Tibial artery (tissue), 4 donors: ENCODE results near the gene GNPTAB.

Experiments used
- DNase-seq, 2 donors: peaks; one replicate each; pipeline ENCODE4 v3.0.0-alpha.2; 2019
- H3K27ac ChIP-seq, 2 donors: fragments of 200-600 bp; sonication (generic) in 1 of 2; 1 replicate in 1 of 2; 2 replicates in 1 of 2; pipeline ENCODE4 v1.5.1; 2018 to 2019; ENCODE audit warnings: mild to moderate bottlenecking in 1 of 2
- H3K27me3 ChIP-seq, 2 donors: fragments of 200-600 bp; sonication (generic) in 1 of 2; one replicate each; pipeline versions ENCODE4 v1.5.1 to v1.6.0; 2016 to 2019
- H3K36me3 ChIP-seq, 3 donors: fragments of 200-600 bp; sonication (generic) in 2 of 3; one replicate each; pipeline ENCODE4 v1.5.1; 2016 to 2019; ENCODE audit warnings: mild to moderate bottlenecking in 2 of 3
- H3K4me1 ChIP-seq, 4 donors: fragments of 200-600 bp; sonication (generic) in 2 of 4; 1 replicate in 3 of 4; 2 replicates in 1 of 4; pipeline ENCODE4 v1.5.1; 2016 to 2019
- H3K4me3 ChIP-seq, 2 donors: fragments of 200-600 bp; sonication (generic) in 1 of 2; 1 replicate in 1 of 2; 2 replicates in 1 of 2; pipeline ENCODE4 v1.5.1; 2018 to 2019; ENCODE audit warnings: mild to moderate bottlenecking in 2 of 2
- H3K9me3 ChIP-seq, 3 donors: fragments of 200-600 bp; sonication (generic) in 1 of 3; one replicate each; pipeline ENCODE4 v1.5.1; 2016 to 2019
- CTCF ChIP-seq, 2 experiments: fragments of 200-600 bp in 1 of 2; fragments of 450-650 bp in 1 of 2; IDR thresholded peaks; one replicate each; pipeline ENCODE4 v1.5.1; 2017 to 2019; ENCODE audit warnings: antibody characterized with exemption in 2 of 2, mild to moderate bottlenecking in 1 of 2, moderate library complexity in 1 of 2
- intact Hi-C: fragments of 100-400 bp; cut with DNase I; formaldehyde crosslinking; loops from one replicate; pipeline ENCODE4 v1.15.0; 2023; ENCODE audit warnings: low total_unique reads

The GNPTAB gene

DNA sequence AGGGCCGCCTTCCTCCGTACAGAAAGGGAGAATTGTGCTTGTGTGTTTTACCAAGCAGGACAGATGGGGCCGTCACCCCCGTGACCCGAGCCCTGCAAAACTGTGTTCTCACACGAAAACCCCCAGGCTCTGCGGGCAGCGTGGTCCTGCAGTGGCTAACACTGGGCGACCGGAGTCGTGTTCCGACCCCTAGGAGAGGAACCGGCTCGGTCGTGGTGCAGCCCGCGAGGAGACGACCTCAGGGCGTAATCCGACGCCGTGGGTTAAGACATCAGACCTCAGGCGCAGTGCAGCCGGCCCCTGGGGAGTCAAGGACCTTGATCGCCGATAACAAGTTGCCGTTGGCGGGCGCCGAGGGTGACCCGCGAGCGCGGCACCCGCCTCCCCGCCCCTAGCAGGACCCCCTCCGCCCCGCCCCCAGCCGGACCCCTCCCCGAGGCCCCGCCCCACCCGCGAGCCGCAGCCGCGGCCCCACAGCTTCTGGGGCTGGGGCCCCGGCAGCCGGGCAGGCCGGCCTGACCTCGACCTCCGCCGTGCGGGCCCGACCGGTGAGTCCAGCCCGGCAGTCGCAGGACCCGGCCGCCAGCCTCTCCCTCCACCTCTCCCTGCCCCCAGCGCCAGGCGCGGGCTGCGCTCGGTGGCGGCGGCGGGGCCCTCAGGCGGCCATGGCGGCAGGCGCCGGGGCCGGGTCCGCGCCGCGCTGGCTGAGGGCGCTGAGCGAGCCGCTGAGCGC lies 133.4 kb downstream of the GNPTAB start, which contains the start of gene CHPT1:
Gene CHPT1, plus strand, starts transcription at position 444 of the 733 bp plus-strand sequence. Its CDS starts 222 bp downstream, at position 666.
- Histone ChIP-seq H3K4me1 (peaks cover 0 to 41% (median 24%) of the 10 kb centered on the region in 4 donors), H3K36me3 (no peaks in the 10 kb centered on the region), H3K27ac (peak within 1 kb of the TSS; percentile 85), H3K27me3 (no peaks in the 10 kb centered on the region), H3K9me3 (no peaks in the 10 kb centered on the region), H3K4me3 (peak within 1 kb of the TSS; percentile 68 to 73)
- peak in 1 of 2 experiments; percentile 11 for TF ChIP-seq CTCF (IDR thresholded peaks at IDR 0.05)
- DNase-seq = peak; percentile 60 to 80
- intact Hi-C loops = no loop called here

- H3K4me3 ChIP-seq = peak overlapping the region; percentile 68 to 73
- H3K27ac ChIP-seq = peak overlapping the region; percentile 85
- DNase-seq = peak; percentile 64 to 72
- no peaks in the 10 kb centered on the region for H3K36me3 ChIP-seq
- no peaks in the 10 kb centered on the region for H3K9me3 ChIP-seq
- TF ChIP-seq CTCF (IDR thresholded peaks at IDR 0.05) = no peak
- H3K4me1 ChIP-seq = peaks cover 0 to 38% (median 19%) of the 10 kb centered on the region in 4 donors
- no peaks in the 10 kb centered on the region for H3K27me3 ChIP-seq
- intact Hi-C loops = no loop called here
These were observed 134.2 kb downstream of the GNPTAB start for GRCh38 chr12:101696251-101697196.

DNA sequence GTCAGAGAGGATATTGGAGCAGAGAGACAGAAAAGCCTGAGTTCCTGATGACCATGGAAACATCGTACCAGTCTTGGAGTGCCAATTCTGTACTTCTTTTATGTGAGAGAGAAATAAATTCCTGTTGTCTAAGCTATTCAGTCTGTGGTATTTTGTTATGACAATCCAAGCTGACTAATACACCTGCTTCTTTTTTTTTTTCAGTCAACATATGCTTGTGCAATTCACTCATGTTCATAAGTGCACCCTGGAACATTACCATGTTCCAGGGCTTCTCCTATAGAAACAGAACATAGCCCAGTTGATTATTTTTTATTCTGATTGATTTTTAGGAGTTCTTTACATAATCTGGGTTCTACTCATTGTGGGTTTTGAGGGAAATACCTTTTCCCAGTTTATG lies 135.1 kb downstream of the GNPTAB start:
- no peak overlapping the region for H3K4me3 ChIP-seq
- no peak overlapping the region for H3K27ac ChIP-seq
- no peaks in the 10 kb centered on the region for H3K9me3 ChIP-seq
- peaks cover 0 to 30% (median 15%) of the 10 kb centered on the region in 4 donors for H3K4me1 ChIP-seq
- no peak for DNase-seq
- intact Hi-C loops = no loop called here
- H3K27me3 ChIP-seq = no peaks in the 10 kb centered on the region
- no peaks in the 10 kb centered on the region for H3K36me3 ChIP-seq
- TF ChIP-seq CTCF (IDR thresholded peaks at IDR 0.05) = no peak
